ENCODE measurements around the gene CCR5. TPM values are rescaled to one million over a fixed set of nuclear protein-coding genes. Genes with fewer than 3 reads are reported as not detected.
A peak's percentile ranks its signal among the peaks of the same experiment; 100 is the strongest.

CCR5 gene
- total RNA-seq, 1 donor from 2014 or later = not detected

DNA sequence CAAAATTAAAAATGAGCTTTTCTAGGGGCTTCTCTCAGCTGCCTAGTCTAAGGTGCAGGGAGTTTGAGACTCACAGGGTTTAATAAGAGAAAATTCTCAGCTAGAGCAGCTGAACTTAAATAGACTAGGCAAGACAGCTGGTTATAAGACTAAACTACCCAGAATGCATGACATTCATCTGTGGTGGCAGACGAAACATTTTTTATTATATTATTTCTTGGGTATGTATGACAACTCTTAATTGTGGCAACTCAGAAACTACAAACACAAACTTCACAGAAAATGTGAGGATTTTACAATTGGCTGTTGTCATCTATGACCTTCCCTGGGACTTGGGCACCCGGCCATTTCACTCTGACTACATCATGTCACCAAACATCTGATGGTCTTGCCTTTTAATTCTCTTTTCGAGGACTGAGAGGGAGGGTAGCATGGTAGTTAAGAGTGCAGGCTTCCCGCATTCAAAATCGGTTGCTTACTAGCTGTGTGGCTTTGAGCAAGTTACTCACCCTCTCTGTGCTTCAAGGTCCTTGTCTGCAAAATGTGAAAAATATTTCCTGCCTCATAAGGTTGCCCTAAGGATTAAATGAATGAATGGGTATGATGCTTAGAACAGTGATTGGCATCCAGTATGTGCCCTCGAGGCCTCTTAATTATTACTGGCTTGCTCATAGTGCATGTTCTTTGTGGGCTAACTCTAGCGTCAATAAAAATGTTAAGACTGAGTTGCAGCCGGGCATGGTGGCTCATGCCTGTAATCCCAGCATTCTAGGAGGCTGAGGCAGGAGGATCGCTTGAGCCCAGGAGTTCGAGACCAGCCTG lies 984 bp downstream of the CCR5 start:
- no peak for DNase-seq (ENCODE audit: low spot score, unreplicated experiment)
- TF ChIP-seq, protein P1, sequence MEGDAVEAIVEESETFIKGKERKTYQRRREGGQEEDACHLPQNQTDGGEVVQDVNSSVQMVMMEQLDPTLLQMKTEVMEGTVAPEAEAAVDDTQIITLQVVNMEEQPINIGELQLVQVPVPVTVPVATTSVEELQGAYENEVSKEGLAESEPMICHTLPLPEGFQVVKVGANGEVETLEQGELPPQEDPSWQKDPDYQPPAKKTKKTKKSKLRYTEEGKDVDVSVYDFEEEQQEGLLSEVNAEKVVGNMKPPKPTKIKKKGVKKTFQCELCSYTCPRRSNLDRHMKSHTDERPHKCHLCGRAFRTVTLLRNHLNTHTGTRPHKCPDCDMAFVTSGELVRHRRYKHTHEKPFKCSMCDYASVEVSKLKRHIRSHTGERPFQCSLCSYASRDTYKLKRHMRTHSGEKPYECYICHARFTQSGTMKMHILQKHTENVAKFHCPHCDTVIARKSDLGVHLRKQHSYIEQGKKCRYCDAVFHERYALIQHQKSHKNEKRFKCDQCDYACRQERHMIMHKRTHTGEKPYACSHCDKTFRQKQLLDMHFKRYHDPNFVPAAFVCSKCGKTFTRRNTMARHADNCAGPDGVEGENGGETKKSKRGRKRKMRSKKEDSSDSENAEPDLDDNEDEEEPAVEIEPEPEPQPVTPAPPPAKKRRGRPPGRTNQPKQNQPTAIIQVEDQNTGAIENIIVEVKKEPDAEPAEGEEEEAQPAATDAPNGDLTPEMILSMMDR (IDR thresholded peaks at IDR 0.05; ENCODE audit: unreplicated experiment) = no peak
- H3K4me1 Mint-ChIP-seq (ENCODE audit: low read depth) = no peaks in the 10 kb centered on the region
- H3K27me3 Mint-ChIP-seq = peaks cover 44% of the 10 kb centered on the region
- H3K9me3 Mint-ChIP-seq (ENCODE audit: low read depth) = no peaks in the 10 kb centered on the region
- H3K4me3 Mint-ChIP-seq (ENCODE audit: low read depth) = no peak overlapping the region
- no peaks in the 10 kb centered on the region for H3K36me3 Mint-ChIP-seq (ENCODE audit: insufficient read depth)
- H3K27ac Mint-ChIP-seq = no peak overlapping the region

GRCh38 chr3:46372492-46373359 lies 2.0 kb downstream of the CCR5 start:
- TF ChIP-seq, protein P1 (IDR thresholded peaks at IDR 0.05; ENCODE audit: unreplicated experiment) = peak; percentile 50
- Mint-ChIP-seq H3K4me3 (ENCODE audit: low read depth) (no peak overlapping the region), H3K36me3 (ENCODE audit: insufficient read depth) (no peaks in the 10 kb centered on the region), H3K27me3 (peaks cover 47% of the 10 kb centered on the region), H3K9me3 (ENCODE audit: low read depth) (no peaks in the 10 kb centered on the region), H3K4me1 (ENCODE audit: low read depth) (no peaks in the 10 kb centered on the region), H3K27ac (no peak overlapping the region)
- no peak for DNase-seq (ENCODE audit: low spot score, unreplicated experiment)

GRCh38 chr3:46374755-46375154 lies 4.0 kb downstream of the CCR5 start:
- Mint-ChIP-seq H3K9me3 (ENCODE audit: low read depth) (no peaks in the 10 kb centered on the region), H3K4me1 (ENCODE audit: low read depth) (no peaks in the 10 kb centered on the region), H3K27ac (no peak overlapping the region), H3K4me3 (ENCODE audit: low read depth) (no peak overlapping the region), H3K27me3 (peaks cover 38% of the 10 kb centered on the region), H3K36me3 (ENCODE audit: insufficient read depth) (no peaks in the 10 kb centered on the region)
- no peak for DNase-seq (ENCODE audit: low spot score, unreplicated experiment)
- TF ChIP-seq, protein P1 (IDR thresholded peaks at IDR 0.05; ENCODE audit: unreplicated experiment) = no peak

DNA sequence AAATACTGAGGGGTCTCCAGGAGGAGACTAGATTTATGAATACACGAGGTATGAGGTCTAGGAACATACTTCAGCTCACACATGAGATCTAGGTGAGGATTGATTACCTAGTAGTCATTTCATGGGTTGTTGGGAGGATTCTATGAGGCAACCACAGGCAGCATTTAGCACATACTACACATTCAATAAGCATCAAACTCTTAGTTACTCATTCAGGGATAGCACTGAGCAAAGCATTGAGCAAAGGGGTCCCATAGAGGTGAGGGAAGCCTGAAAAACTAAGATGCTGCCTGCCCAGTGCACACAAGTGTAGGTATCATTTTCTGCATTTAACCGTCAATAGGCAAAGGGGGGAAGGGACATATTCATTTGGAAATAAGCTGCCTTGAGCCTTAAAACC lies 4.5 kb downstream of the CCR5 start:
- H3K9me3 Mint-ChIP-seq (ENCODE audit: low read depth) = no peaks in the 10 kb centered on the region

DNA sequence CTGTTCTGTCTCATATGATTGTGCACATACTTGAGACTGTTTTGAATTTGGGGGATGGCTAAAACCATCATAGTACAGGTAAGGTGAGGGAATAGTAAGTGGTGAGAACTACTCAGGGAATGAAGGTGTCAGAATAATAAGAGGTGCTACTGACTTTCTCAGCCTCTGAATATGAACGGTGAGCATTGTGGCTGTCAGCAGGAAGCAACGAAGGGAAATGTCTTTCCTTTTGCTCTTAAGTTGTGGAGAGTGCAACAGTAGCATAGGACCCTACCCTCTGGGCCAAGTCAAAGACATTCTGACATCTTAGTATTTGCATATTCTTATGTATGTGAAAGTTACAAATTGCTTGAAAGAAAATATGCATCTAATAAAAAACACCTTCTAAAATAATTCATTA lies 5.1 kb downstream of the CCR5 start:
- TF ChIP-seq, protein P1 (IDR thresholded peaks at IDR 0.05; ENCODE audit: unreplicated experiment) = no peak
- no peak for DNase-seq (ENCODE audit: low spot score, unreplicated experiment)
- Mint-ChIP-seq H3K4me3 (ENCODE audit: low read depth) (no peak overlapping the region), H3K27me3 (peaks cover 32% of the 10 kb centered on the region), H3K27ac (no peak overlapping the region), H3K4me1 (ENCODE audit: low read depth) (no peaks in the 10 kb centered on the region), H3K36me3 (ENCODE audit: insufficient read depth) (no peaks in the 10 kb centered on the region), H3K9me3 (ENCODE audit: low read depth) (no peaks in the 10 kb centered on the region)

More for the DNA sequence above, 4.5 kb downstream of the CCR5 start:
- TF ChIP-seq, protein P1 (IDR thresholded peaks at IDR 0.05; ENCODE audit: unreplicated experiment) = no peak
- Mint-ChIP-seq H3K4me1 (ENCODE audit: low read depth) (no peaks in the 10 kb centered on the region), H3K4me3 (ENCODE audit: low read depth) (no peak overlapping the region), H3K27me3 (peaks cover 35% of the 10 kb centered on the region), H3K27ac (no peak overlapping the region), H3K36me3 (ENCODE audit: insufficient read depth) (no peaks in the 10 kb centered on the region)
- no peak for DNase-seq (ENCODE audit: low spot score, unreplicated experiment)

Measured in progenitor cell of endocrine pancreas (in vitro differentiated cells).